GM11168 (cell line): ENCODE results near the gene ARAP1.

Experiments used
- in situ Hi-C: fragments of 300-500 bp; cut with MboI; formaldehyde crosslinking; loops from one replicate; pipeline ENCODE4 v1.12.0; 2022; ENCODE audit warnings: low sequenced_read_pairs; ENCODE audit not compliant: unreplicated experiment

ARAP1 gene

DNA sequence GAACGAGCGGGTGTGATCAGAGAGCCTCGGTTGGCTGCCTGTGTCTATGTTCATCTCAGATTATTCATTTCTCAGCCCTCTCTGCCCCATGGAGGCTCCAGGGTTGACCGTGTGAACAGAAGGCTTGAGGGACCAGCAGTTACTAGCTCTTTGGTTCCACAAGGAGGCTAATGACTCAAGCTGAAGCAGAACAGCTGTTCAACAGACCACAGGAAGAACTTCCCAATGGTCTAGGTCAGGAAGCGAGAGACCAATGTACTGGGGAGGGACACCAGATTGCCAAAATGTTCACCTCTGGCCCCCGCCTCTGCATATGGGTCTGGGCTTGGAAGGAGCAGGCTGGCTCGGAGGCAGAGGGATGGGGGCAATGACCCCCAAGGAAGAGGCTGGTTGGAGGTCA lies 63.3 kb downstream of the ARAP1 start:
- in situ Hi-C loops = no loop called here

- in situ Hi-C loops = no loop called here
Observed at GRCh38 chr11:72688486-72688885, 63.7 kb downstream of the ARAP1 start.

DNA sequence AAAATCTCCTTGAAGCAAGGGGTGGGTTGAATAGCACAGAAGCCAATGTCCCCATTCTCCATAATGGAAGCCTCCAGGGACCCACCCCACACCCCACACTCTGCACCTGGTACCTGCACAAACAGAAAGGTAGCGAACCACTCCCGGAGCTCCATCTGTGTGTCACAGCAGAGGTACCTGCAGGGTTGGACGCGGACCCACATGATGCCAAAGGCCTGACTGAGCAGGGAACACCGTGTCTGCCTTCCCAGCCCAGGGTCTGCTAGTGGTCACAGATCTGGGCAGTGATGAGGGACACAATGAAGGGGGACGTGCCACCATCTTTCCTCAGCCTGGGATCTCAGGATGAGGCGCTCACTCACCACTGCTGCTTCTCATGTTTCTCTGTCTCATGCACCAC lies 64.9 kb downstream of the ARAP1 start:
- in situ Hi-C loops = no loop called here

DNA sequence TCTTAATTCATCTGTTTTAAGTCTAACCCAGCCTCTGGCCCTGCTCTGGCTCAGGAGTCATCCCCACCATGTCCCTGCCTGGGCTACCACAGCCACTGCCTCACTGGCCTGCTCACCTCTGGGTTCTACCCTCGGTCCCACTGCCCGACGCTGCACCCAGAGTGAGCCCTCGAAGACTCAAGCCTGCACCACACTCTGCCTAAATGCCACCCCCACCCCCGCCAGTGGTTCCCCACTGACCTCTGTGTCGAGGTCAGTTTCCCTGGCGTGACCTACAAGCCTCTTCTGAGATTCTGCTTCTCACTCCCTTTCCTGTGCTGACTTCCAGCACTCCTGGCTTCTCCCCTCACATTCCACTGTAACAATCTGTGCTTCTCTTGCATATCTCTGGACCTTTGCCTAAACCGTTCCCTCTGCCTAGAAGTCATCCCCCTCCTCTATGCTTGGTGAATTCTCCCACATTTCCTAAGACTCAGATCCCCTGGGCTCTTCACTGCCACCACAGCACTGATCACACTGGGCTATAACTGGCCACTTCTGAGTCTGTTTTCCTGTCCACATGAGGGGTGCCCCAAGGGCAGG lies 65.5 kb downstream of the ARAP1 start:
- in situ Hi-C loops = no loop called here

- in situ Hi-C loops = no loop called here
Observed at GRCh38 chr11:72685560-72686480, 66.4 kb downstream of the ARAP1 start.

- in situ Hi-C loops = no loop called here
Observed at GRCh38 chr11:72684236-72684912, 67.8 kb downstream of the ARAP1 start.

DNA sequence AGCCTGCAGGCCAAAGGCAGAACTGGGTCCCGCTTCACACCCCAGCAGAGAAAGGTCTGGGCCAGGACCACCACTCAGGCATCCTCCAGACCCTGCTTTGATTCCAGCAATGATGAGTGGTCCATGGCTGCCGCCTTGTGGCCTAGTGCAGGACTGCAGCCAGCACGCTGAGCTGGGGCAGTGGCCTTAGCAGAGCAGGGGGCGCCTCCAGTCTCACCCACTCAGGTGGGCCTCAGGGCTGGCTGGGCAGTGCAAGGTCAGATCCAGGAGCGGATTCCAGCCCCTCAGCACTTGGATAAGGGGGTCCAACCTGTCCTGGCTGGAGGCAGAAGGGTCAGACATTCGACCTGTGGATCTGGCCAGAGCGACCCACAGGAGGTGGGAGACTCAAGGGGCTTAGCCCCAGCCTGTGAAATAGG lies 68.4 kb downstream of the ARAP1 start:
- in situ Hi-C loops = no loop called here

DNA sequence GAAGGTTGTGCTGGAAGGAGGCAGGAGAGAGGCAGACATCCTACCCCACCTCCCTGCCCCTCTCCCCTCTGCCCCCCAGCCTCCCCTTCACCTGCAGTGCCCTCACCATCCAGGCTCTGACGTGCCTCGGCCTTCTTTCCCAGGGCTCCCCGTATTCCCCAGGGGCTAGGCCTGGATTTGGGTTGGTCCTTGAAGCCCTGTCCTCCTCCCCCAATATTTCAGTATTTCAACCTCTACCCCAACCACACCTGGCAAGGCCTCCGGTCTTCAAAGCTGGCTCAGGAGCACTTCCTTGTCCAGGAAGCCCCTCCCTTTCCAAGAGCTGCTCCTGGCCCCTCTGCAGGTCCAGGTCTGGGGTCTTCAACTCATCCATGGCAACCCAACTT lies 69.4 kb downstream of the ARAP1 start:
- in situ Hi-C loops = no loop called here

DNA sequence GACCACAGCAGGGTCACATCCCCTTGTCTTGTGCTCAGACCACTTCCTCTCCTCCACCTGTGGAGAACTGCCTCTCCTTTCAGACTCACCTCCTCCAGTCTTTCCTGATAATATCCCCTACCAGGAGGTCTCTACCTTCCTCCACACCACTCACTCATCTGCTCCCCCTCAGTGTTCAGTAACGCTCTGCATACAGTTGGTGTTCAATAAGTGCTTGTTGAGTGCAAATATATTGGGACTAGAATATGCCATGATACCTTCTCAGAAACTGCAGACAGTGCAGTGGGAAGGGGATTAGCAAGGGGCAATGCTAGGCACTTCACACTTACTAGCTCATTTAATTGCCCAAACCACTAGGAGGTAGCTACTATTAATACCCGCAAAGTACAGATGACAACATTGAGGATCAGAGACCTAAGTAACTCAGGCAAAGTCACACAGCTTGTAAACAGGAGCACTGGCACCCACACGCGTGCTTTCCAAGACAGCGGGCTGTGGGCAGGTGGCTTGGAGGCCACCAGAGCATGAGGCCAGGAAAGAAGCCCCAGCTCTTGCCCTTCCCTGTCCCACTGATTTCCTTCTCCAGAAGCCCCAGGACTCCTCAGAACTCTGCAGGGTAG lies 69.9 kb downstream of the ARAP1 start:
- in situ Hi-C loops = no loop called here

- in situ Hi-C loops = no loop called here
Observed at GRCh38 chr11:72681226-72682153, 70.7 kb downstream of the ARAP1 start.

GRCh38 chr11:72680624-72681158 lies 71.5 kb downstream of the ARAP1 start:
- in situ Hi-C loops = no loop called here

DNA sequence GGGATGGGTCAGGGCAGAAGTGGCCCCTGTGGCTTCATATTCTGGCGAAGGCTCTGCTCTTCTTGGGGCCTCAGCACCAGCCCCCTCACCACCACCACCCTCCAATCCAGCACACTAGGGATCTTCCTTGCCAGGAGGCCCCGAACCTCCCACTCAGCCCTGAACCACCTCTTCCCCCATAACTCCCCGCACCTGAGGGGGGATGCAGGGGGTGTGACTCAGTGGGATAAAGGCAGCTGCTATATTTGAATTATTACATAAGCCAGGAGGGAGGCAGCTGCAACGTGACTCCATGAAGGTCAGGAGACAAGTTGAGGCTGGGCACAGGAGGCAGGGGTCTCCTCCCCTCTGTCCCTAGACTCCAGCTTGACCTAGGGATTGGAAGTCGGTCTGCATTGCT lies 72.3 kb downstream of the ARAP1 start:
- in situ Hi-C loops = no loop called here

- in situ Hi-C loops = no loop called here
Observed at GRCh38 chr11:72678524-72678923, 73.7 kb downstream of the ARAP1 start.

DNA sequence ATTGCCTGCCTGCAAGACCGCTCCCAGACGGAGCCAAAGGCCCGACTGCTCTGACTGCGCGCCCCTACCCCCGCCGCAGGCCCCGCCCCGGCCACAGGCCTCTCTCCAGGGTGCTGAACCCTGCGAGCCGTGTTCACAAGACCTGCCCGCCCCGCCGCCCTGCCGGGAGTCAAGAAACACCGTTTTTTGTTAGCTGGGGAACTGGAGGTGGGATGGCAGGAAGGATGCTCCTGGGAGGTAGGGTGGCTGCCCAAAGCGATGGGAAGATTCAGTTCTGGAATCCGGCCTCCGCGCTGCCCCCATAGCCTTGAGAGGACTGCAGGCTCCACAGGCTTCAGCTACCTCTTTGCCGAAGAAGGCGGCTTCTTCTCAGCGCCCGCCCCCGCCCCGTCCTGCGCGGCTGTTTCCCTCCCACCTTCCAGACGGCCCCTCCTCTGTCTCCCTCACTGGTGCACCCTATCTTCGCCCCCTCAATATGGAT lies 75.3 kb downstream of the ARAP1 start:
- in situ Hi-C loops = no loop called here

- in situ Hi-C loops = no loop called here
Observed at GRCh38 chr11:72675221-72675620, 77.0 kb downstream of the ARAP1 start.

DNA sequence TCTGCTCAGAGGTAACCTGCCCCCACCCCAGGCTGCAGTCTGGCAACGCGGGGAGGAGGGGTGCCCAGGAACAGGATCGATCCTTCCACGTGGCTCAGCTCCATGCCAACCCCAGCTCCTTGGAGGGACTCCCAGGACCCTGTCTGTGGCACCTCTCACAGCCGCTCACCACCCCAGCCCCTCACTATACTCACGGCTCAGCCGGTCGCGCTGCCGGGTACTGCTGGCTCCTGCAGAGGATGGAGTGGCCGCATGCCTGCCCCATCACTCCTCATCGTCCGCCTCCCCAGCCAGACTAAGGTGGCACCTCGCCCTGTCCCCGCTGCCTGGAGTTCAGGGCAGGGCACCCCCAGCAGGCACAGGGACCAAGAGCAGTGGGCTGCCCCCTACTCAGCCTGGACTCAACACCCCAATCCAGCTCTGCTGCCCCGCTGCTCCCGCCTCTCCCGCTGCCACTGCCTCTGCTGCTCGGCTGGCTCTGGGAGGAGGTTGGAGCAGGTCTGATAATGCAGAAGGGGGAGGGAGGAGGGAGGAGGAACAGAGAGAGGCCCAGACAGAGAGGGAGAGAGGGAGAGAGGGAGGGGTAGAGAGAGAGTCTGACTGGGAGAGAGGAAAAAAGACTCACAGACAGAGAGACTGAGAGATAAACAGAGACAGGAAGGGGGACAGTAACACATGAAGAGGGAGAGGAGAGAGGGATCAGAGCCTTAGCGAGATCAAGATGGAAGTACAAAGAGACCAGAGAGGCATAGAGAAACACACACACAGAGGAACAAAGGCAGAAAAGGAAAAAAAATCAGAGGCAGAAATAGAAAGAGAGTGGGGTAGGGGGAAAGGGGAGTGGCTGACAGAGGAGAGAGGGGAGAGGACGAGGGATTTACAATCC lies 78.0 kb downstream of the ARAP1 start, which contains the start of gene PDE2A:
TSS of gene PDE2A (minus strand) at position 480 of the 886 bp plus-strand sequence. CDS start at position 265, 215 bp downstream.
- in situ Hi-C loops = no loop called here

DNA sequence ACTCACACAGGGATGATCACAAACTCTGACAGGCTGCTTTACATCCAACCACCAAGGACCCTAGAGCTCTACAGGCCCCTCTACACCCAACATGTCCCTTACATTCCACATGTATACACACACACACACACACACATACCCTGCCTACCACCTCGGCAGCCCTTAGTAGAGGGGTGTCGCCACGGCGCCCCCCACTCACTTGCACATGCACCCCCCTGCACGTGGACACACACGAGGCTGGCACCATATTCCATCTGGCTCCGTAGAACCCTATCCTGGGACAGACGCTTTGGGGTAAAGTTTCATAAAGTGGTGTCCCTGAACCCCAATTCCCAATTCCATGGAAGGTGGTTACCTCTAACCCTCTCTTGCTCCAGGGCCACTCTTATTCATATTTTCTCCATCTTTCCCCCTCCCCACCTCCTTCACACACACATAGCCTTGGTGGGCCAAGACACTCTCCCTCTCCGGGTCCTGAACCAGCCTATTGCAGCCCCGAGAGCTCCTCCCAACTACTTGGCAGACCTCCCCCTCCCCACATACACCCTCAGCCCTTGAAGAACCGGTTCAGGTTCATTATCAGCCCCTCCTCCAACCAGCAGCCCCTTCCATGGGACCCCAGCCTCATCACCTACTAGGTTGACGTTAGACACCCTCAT lies 78.8 kb downstream of the ARAP1 start:
- in situ Hi-C loops = no loop called here
